ENCODE data around the gene SARM1.

Gene SARM1

DNA sequence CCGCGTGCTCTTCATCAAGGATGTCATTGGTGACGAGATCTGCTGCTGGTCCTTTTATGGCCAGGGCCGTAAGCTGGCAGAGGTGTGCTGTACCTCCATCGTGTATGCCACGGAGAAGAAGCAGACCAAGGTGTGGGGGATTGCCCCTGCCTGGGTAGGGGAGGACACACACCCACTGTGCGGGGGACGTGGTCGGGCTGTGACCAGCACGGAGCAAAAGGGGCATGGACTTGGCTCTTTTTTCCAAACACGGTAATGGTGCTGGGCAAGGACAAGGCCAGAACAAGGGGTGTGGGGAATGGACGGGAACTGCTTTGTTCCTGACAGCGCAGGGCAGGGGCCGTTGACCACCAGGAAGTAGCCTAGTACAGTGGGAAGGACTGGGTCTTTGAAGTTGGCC, 29.2 kb upstream of the SARM1 start:
- DNase-seq, result no peak

DNA sequence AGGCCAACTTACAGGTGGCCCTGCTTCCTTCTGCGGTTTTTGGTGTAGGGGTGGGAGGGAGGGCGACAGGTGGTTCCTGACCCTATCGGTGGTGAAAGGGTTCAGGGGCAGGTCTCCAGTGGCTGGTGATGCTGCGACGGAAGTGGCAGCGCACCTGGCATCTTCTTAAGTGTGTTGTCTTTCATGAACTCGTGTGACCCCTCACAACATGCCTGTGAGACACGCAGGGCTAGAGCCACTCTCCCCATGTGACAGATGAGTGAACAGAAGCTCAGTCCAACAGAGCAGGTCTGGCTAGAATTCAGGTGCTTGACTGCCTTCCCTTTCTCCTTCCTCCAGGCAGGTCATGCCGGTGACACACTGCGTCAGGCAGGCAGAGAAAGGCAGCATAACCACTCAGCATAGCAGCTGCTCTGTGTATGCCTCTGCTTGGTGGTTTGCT, 28.0 kb upstream of the SARM1 start:
- DNase-seq, result no peak

DNA sequence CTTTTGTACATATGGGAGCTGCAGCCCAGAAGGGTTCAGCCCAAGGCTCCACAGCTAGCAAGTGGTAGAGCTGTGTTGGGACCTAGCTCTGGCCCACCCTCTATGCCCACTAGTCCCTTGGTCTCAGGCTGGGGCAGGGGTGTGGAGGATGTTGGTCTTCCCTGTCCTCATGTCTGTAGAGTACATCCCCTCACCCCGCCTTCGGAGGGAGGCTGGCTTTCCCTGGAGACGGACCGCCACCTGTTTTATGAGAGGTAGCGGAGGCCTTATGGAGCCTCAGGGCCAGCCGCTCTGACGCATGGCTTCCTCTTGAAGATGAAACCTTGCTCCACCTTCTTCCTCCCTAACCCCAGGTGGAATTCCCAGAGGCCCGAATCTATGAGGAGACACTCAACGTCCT, 27.5 kb upstream of the SARM1 start:
- DNase-seq, result no peak

DNA sequence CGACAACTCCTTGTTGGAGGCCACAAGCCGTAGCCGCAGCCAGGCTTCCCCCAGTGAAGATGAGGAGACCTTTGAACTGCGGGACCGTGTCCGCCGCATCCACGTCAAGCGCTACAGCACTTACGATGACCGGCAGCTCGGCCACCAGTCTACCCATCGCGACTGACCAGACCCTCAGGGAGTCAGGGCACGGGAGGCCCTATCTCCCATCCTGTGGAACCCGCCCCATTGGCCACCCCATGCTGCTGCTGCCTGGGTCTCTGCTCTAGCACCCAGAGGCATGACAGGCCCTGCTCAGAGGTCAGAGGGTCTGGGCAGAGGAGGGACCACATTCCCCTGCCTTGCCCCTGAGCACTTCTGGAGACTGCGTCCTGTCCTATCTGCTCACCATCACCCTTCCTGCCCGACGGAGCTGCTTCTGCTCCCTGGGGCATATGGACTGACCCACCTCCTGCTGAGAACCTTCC, 27.0 kb upstream of the SARM1 start:
- no peak for DNase-seq

GRCh38 chr17:28345419-28346198, 25.9 kb upstream of the SARM1 start:
- DNase-seq, result no peak

- no peak for DNase-seq
Measured at GRCh38 chr17:28346199-28346580, 25.3 kb upstream of the SARM1 start.

DNA sequence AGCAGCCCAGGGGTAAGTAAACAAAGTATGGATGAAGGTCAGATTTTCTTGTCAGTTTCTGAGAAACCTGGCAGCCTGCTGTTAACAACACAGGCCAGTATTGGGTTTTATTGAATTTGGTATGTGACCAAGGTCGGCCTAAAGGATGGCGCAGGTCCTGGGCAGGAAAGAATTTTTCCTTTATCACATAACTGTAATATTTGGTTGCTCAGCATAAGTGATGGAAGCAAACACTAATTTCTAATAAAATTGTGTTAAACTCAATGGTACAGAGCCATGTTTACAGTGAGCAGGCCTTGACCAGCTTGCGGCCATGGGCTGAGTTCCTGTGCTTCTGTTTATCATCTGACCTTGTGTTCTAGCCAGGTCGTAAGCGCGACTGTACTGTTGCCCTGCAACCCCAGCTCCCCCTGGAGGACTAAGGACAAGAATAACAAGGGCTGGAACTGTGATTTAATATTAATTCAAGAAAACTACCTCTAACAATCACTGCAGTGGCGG, 24.7 kb upstream of the SARM1 start:
- DNase-seq, result no peak

DNA sequence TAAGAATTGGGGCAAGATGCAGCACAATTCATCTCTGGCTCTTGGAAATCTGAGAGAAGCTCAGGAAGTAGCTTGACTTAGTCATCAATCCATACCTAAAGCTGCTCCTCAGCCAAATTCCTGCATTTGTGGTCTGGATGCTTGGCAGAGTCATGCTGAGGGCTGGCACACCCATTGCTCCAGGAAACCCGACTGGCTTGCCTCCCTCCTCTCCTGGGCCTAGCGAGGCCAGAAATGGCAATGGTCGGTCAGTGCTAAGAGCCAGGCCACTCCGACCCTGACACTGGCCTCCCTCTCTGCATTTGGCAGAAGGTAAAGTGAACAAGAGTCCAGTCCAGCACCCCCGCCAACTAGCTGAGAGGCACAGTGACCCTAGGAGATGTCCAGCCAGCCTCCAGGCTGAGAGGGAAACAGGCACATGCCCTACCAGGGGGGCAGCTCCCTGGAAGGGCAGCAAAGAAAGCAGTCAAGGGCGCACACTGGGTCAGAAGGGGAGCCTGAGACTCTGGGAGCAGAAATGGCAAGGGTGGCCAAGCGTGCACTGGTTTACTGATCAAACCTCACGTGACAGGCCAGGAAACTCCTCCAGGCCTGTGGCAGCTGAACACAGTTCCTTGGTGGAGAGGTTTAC, 24.1 kb upstream of the SARM1 start:
- DNase-seq, result no peak

DNA sequence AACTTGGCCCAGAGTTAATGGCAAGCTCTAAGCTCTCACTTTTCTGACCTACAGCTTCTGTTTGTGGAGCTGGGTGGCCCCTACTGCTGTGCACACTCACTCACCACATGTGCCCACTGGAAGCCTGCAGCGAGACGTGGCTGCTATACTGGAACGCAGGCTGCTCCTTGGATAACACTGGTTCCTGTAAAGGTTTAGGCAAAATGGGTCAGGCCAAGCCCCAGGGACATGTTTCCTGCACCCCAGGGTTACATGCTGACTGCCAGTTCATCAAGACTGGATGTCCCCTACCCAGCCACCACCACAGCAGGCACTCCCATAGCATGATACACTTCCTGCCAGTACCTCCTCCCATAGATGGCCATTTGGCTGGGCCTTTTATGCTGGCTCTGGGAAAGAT, 22.5 kb upstream of the SARM1 start:
- no peak for DNase-seq

- DNase-seq, result no peak
Measured at GRCh38 chr17:28350271-28350670, 21.2 kb upstream of the SARM1 start.

DNA sequence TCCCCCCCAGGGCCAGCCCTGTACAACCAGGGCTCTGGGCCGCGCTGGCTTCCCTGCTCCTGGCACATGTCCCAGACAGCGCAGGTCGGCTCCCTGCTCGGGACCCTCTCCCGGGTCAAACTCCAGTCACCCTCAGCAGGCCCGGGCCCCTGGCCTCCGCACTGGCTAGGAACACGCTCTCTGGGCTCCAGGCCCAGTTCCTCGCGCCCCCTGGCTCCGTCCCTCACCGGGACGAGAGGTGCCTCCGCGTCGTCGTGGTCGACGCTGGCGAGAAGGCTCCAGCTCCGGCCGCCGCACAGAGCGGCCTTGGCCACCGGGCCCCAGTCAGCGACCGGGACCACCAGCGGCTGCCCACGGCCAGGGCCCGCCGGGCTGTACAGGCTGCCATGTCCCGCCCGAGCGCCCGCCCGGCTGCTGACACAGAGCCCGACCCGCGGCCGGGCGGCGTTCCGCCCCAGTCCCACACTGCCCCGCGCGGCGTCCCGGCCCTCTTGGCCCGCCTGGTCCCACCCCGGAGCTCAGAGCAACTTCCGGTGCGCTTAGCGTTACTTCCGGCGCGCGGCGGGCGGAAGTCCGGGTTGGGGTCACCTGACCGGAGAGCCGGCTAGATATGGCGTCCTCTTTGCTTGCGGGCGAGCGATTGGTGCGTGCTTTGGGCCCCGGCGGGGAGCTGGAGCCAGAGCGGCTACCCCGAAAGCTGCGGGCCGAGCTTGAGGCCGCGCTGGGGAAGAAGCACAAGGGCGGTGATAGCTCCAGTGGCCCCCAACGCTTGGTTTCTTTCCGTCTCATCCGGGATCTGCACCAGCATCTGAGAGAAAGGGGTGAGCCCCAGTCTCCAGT, 14.2 kb upstream of the SARM1 start, which contains the start of gene POLDIP2:
POLDIP2 (minus strand) TSS at position 467 of the 840 bp plus-strand sequence; CDS start at position 388, 79 bp downstream.
- peak; percentile 91 to 95 (median 92) for DNase-seq

DNA sequence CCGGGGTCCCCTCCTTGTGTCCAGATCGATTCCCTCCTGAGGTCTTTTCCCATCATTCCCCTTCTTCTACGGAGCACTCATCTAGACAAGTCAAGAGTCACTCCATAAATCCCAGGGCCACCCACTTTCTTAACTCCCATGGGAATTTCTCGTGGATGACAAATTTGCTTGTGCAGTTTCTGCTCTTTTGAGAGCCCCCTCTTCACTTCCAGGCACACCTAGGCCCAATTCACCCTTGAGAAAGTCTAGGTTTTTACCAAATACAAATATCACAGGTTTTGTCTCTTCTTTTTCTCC, 13.6 kb upstream of the SARM1 start:
- DNase-seq, result no peak

GRCh38 chr17:28363186-28363585, 8.3 kb upstream of the SARM1 start:
- no peak for DNase-seq

DNA sequence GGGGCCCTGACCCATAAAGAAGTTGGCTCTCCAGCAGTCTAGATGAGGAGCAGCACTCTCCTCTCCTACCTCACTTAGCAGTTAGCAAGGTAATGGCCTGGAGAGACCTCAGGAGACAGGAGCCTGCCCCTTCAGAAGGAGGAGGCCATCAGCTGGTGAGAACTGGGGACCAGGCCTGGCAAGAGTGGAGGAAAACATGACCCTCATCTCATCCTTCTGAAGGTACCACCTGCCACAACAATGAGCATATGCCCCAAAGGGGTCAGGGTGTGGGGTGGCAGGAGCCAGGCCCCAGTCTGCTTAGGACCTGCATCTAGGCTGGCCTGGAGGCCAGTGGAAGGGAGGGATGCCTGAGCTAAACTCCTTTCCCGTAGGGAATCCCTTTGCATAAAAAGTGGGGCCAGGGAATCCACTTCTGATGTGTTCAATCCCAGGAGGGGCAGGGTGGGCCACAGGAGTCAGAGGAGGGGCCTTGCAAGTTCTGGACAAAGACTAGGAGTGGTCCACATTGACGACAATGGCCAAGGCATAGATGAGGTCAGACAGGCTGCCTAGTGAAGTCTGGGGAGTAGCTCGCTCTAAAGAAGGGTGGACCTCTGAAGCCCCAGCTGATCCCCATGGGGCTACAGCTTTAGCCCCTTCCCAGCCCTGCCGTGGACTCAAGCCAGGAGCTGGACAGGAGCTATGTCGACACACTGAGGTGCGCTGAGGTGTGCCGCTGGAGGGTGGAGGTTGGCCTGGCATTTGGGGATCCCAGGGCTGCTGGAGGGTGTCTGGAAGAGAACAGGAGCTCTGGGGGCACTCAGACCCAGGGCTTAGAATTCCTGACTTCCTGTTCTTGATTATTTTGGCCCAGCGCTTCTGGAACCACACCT, 7.5 kb upstream of the SARM1 start:
- DNase-seq, result no peak

DNA sequence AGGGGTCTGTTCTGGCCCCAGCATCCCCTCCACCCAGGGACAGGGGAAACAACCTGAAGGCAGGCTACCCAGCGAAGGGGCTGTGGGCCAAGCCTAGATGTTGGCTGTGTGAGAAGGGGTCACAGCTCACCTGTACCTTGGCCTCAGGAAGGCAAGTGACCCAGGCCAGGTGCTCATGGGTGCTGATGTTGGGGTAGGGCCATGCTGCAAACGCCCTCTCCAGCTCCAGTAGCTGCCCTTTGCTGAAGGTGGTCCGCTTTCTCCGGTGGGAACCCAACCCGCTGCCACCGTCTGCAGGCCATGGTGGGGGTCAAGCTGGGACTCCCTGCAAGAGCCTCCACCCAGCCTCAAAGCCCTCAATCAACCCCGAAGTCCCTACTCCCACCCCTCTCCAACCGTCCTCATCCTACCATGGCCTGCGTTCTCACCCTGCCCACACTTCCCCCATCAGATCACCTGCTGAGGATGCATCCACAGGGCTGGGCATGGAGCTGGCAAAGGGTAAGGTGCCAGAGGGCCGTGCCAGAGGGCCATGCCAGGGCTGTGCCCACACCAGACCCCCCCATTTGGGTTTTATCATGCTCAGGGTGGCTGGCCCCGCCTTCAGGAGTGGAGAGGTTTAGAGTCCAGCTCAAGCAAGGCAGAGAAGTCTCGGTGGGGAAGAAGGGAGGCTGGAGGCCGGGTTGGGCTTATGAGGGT, 6.7 kb upstream of the SARM1 start, which contains the start of gene SEBOX:
SEBOX (minus strand) TSS at position 535 of the 699 bp plus-strand sequence; CDS start at position 487, 48 bp downstream.
- DNase-seq, result no peak

GRCh38 chr17:28365487-28365886, 6.0 kb upstream of the SARM1 start:
- no peak for DNase-seq

- no peak for DNase-seq
Measured at GRCh38 chr17:28366605-28367004, 4.9 kb upstream of the SARM1 start.

GRCh38 chr17:28367641-28368305, 3.7 kb upstream of the SARM1 start:
- DNase-seq, result no peak

DNA sequence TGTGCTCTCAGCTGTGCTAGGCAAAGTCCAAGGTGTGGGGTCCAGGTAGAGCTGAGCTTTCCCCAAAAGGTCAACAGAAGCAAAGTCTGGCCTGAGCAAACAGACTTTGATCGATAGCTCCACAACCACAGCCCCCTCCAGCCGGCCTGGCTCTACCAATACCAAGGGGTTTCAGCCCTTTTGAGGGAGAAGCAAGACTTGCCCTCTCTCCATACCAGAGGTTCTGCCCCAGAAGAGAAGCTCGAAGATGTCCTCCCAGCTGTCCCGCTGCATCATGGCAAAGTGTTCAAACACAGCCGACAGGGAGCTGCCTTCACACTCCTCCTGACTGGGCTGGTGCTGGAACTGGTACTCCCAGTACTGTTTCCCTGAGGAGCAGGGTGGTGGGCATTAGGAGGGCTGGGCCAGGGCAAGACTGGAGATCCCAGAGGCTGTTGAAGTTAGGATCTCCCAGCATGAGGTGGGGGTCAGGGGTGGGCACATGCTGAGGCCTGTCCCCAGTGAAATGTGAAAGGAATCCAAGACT, 3.1 kb upstream of the SARM1 start:
- no peak for DNase-seq

- DNase-seq, result no peak
Measured at GRCh38 chr17:28368915-28369683, 2.4 kb upstream of the SARM1 start.
